Measurements from ENCODE around the gene MED13L. TPM values are rescaled to one million over a fixed set of nuclear protein-coding genes. Genes with fewer than 3 reads are reported as not detected.

Gene MED13L
- total and polyA plus RNA-seq, 2 of the 8 experiments (the other 6 are each of a cell fraction or from before 2014, with no cell fraction given) = 15.9 to 51.7 TPM

GRCh38 chr12:116071555-116072230 is 205.8 kb downstream of the MED13L start:
- Histone ChIP-seq H3K36me3 (ENCODE audit: control insufficient read depth in 2 of 4, insufficient read depth in 4 of 4, low read length in 3 of 4) (no peaks in the 10 kb centered on the region), H3K23me2 (ENCODE audit: low read depth, low read length) (no peaks in the 10 kb centered on the region), H2AFZ (ENCODE audit: low read length) (no peak overlapping the region), H3K9ac (replicated peaks in 1 of 4; ENCODE audit: extremely low read depth in 1 of 4, low read depth in 3 of 4, low read length in 3 of 4) (peak overlapping the region in 1 of 4 experiments; percentile 34; a peak in 1 of 7 replicates), H2BK20ac (ENCODE audit: low read length) (no peak overlapping the region), H3K18ac (ENCODE audit: extremely low read depth, low read length) (no peak overlapping the region), H2BK120ac (replicated peaks; ENCODE audit: low read depth, low read length) (no peak overlapping the region), H4K91ac (replicated peaks; ENCODE audit: insufficient read length, low read length) (no peak overlapping the region), H2BK15ac (ENCODE audit: low read length) (no peak overlapping the region), H4K20me1 (replicated peaks in 1 of 2; ENCODE audit: control insufficient read depth in 1 of 2, insufficient read depth in 2 of 2, low read length in 2 of 2) (peaks cover 0 to 4% of the 10 kb centered on the region in 2 experiments), H3K79me1 (ENCODE audit: low read depth, low read length) (no peaks in the 10 kb centered on the region), H3K14ac (ENCODE audit: insufficient read length) (no peak overlapping the region), H3K27ac (ENCODE audit: low read depth, low read length) (no peak overlapping the region), H4K5ac (ENCODE audit: insufficient read length, low read depth, low read length) (no peak overlapping the region), H4K8ac (ENCODE audit: extremely low read depth, insufficient read depth, low read length) (no peak overlapping the region), H2BK12ac (ENCODE audit: low read depth, low read length) (no peak overlapping the region), H3K4me1 (replicated peaks in 1 of 4; ENCODE audit: control insufficient read depth in 3 of 4, insufficient read depth in 4 of 4, low read length in 3 of 4) (0 out of 7 replicates have a peak, but pooled peaks cover 0 to 2% (median 0%) of the 10 kb centered on the region in 4 experiments), H3K27me3 (replicated peaks in 1 of 4; ENCODE audit: control insufficient read depth in 3 of 4, extremely low read depth in 1 of 4, insufficient read depth in 3 of 4, low read length in 3 of 4) (no peaks in the 10 kb centered on the region), H3K4me3 (ENCODE audit: extremely low read depth in 1 of 4, insufficient read depth in 2 of 4, low read depth in 3 of 4, low read length in 4 of 4) (no peak overlapping the region), H3K23ac (ENCODE audit: insufficient read length) (no peak overlapping the region), H3K9me3 (ENCODE audit: insufficient read depth in 2 of 2, low read depth in 1 of 2, low read length in 1 of 2) (no peaks in the 10 kb centered on the region), H3K4ac (replicated peaks; ENCODE audit: insufficient read length, low read depth, low read length) (no peak overlapping the region), H3K79me2 (ENCODE audit: control insufficient read depth in 1 of 2, insufficient read depth in 2 of 2, low read length in 2 of 2) (peaks cover 0 to 22% of the 10 kb centered on the region in 2 experiments; a peak in 3 of 4 replicates), H3K4me2 (ENCODE audit: insufficient read depth in 1 of 2, low read depth in 2 of 2, low read length in 2 of 2) (no peak overlapping the region), H3K56ac (replicated peaks; ENCODE audit: insufficient read length, low read depth, low read length) (no peak overlapping the region), H2BK5ac (ENCODE audit: low read depth, low read length) (no peak overlapping the region), H2AK5ac (ENCODE audit: low read depth, low read length) (no peak overlapping the region)
- WGBS, 2 experiments (ENCODE audit: extremely low coverage in 1 of 2, insufficient coverage in 1 of 2, insufficient read length in 1 of 2, insufficient replicate concordance in 2 of 2, low coverage in 1 of 2, low lambda C conversion rate in 2 of 2, missing lambda C conversion rate in 1 of 2) = 73% methylated on average over 2 of the region's 2 CpGs; no CpG with 5 or more reads in 1 of the 2 experiments
- no peak for FAIRE-seq
- ChIA-PET CTCF (ENCODE audit: partially characterized antibody) (interaction anchor here (0.6 kb wide), 1 partner anchor 199 kb away, joined by 3 read pairs; no protein-coding TSS in a partner anchor), POLR2A (ENCODE audit: partially characterized antibody) (no interaction called here)
- no peak for DNase-seq (ENCODE audit: low read depth in 1 of 2, low spot score in 2 of 2)
- TF ChIP-seq EGR1 (IDR thresholded peaks at IDR 0.05; ENCODE audit: borderline replicate concordance, low read depth, low read length) (no peak), CBX8 (IDR thresholded peaks at IDR 0.05; ENCODE audit: borderline replicate concordance, low read depth, low read length) (no peak), RAD21 (IDR thresholded peaks at IDR 0.05 in 1 of 2, conservative IDR thresholded peaks at IDR 0.05 in 1 of 2; ENCODE audit: low read depth in 2 of 2, low read length in 2 of 2) (no peak), FOSL1 (IDR thresholded peaks at IDR 0.05; ENCODE audit: insufficient read depth, low read depth, low read length) (no peak)
